Measurements from ENCODE around the gene UBE3A.

GRCh38 chr15:25401501-25401900 lies 37.3 kb downstream of the UBE3A start:
- TF ChIP-seq CTCF (IDR thresholded peaks at IDR 0.05), result no peak
- TF ChIP-seq POLR2AphosphoS5 (IDR thresholded peaks at IDR 0.05), result no peak
- TF ChIP-seq EP300 (IDR thresholded peaks at IDR 0.05), result no peak
